H9 (cell line): ENCODE results near the gene LRRC63. TPM values are rescaled to one million over a fixed set of nuclear protein-coding genes. Genes with fewer than 3 reads are reported as not detected.

ENCODE experiments used
- DNase-seq: peaks from one replicate; pipeline ENCODE4 v3.0.0-alpha.2; 2017
- H2AFZ ChIP-seq: one replicate; pipeline ENCODE4 v1.6.1; 2013; ENCODE audit warnings: mild to moderate bottlenecking, low read length, control low read depth, moderate library complexity
- H2AK5ac ChIP-seq: 2 replicates; pipeline ENCODE4 v1.6.1; 2013; ENCODE audit warnings: low read length, control low read depth, mixed read lengths; ENCODE audit not compliant: insufficient read length
- H2BK120ac ChIP-seq: one replicate; pipeline ENCODE4 v1.6.1; 2013; ENCODE audit warnings: low read depth, mild to moderate bottlenecking, low read length, control low read depth, inconsistent platforms; ENCODE audit not compliant: poor library complexity, severe bottlenecking
- H2BK12ac ChIP-seq: 2 replicates; pipeline ENCODE4 v1.6.1; 2013; ENCODE audit warnings: low read length, control low read depth, mixed read lengths, low read depth; ENCODE audit not compliant: insufficient read length
- H2BK15ac ChIP-seq: 2 replicates; pipeline ENCODE4 v1.6.1; 2013; ENCODE audit warnings: low read depth, low read length, control low read depth
- H2BK20ac ChIP-seq: one replicate; pipeline ENCODE4 v1.6.1; 2013; ENCODE audit warnings: low read depth, mild to moderate bottlenecking, low read length, control low read depth, inconsistent platforms; ENCODE audit not compliant: poor library complexity, severe bottlenecking
- H2BK5ac ChIP-seq: 2 replicates; pipeline ENCODE4 v1.6.1; 2013; ENCODE audit warnings: low read length, control low read depth, mixed read lengths; ENCODE audit not compliant: insufficient read length
- H3K14ac ChIP-seq: 2 replicates; pipeline ENCODE4 v1.6.1; 2013; ENCODE audit warnings: low read length, control low read depth; ENCODE audit not compliant: insufficient read depth
- H3K18ac ChIP-seq: 2 replicates; pipeline ENCODE4 v1.6.1; 2013; ENCODE audit warnings: low read depth, mild to moderate bottlenecking, mixed read lengths, low read length, control low read depth; ENCODE audit not compliant: insufficient read length
- H3K23ac ChIP-seq: 2 replicates; pipeline ENCODE4 v1.6.1; 2013; ENCODE audit warnings: low read length, control low read depth, mixed read lengths, low read depth; ENCODE audit not compliant: insufficient read length
- H3K23me2 ChIP-seq: 2 replicates; pipeline ENCODE4 v1.6.1; 2013; ENCODE audit warnings: low read depth, mild to moderate bottlenecking, mixed read lengths, low read length, control low read depth; ENCODE audit not compliant: insufficient read length, poor library complexity, severe bottlenecking
- H3K27ac ChIP-seq: 2 replicates; pipeline ENCODE4 v1.5.1; 2013; ENCODE audit warnings: low read length, control low read depth, mixed read lengths, low read depth; ENCODE audit not compliant: insufficient read length
- H3K27me3 ChIP-seq: 2 replicates; pipeline ENCODE4 v1.6.1; 2013; ENCODE audit warnings: low read length, control low read depth, inconsistent platforms; ENCODE audit not compliant: insufficient read depth
- H3K4ac ChIP-seq: 2 replicates; pipeline ENCODE4 v1.6.1; 2013; ENCODE audit warnings: low read depth, mild to moderate bottlenecking, control low read depth, inconsistent platforms, low read length, moderate library complexity
- H3K4me1 ChIP-seq: 2 replicates; pipeline ENCODE4 v1.6.1; 2013; ENCODE audit warnings: low read length, control low read depth, inconsistent platforms; ENCODE audit not compliant: insufficient read depth
- H3K4me2 ChIP-seq: 2 replicates; pipeline ENCODE4 v1.6.1; 2013; ENCODE audit warnings: low read length, control low read depth, mixed read lengths; ENCODE audit not compliant: insufficient read length, insufficient read depth
- H3K56ac ChIP-seq: 2 replicates; pipeline ENCODE4 v1.6.1; 2013; ENCODE audit warnings: low read depth, mild to moderate bottlenecking, mixed read lengths, low read length, control low read depth; ENCODE audit not compliant: insufficient read length
- H3K79me1 ChIP-seq: 2 replicates; pipeline ENCODE4 v1.6.1; 2013; ENCODE audit warnings: low read depth, mild to moderate bottlenecking, moderate library complexity, low read length, control low read depth, inconsistent platforms; ENCODE audit not compliant: insufficient read depth, poor library complexity, severe bottlenecking
- H3K79me2 ChIP-seq: 2 replicates; pipeline ENCODE4 v1.6.1; 2013; ENCODE audit warnings: low read length, control low read depth, inconsistent platforms; ENCODE audit not compliant: insufficient read depth
- H3K9ac ChIP-seq: 2 replicates; pipeline ENCODE4 v1.6.1; 2013; ENCODE audit warnings: low read length, control low read depth, mixed read lengths; ENCODE audit not compliant: insufficient read length; ENCODE audit errors: extremely low read depth
- H3K9me3 ChIP-seq: one replicate; pipeline ENCODE4 v1.6.1; 2013; ENCODE audit warnings: low read depth, low read length, inconsistent platforms; ENCODE audit not compliant: control insufficient read depth
- H3T11ph ChIP-seq: one replicate; pipeline ENCODE4 v1.6.1; 2013; ENCODE audit warnings: mild to moderate bottlenecking, low read length, control low read depth, inconsistent platforms
- H4K20me1 ChIP-seq: one replicate; pipeline ENCODE4 v1.6.1; 2013; ENCODE audit not compliant: control insufficient read depth, insufficient read length, insufficient read depth
- H4K5ac ChIP-seq: 2 replicates; pipeline ENCODE4 v1.6.1; 2013; ENCODE audit warnings: low read depth, mild to moderate bottlenecking, mixed read lengths, low read length, control low read depth; ENCODE audit not compliant: insufficient read length
- H4K8ac ChIP-seq: replicated peaks from 2 replicates; pipeline ENCODE4 v1.6.1; 2013; ENCODE audit warnings: low read length, control low read depth, mixed read lengths, low read depth; ENCODE audit not compliant: insufficient read length
- H4K91ac ChIP-seq: 2 replicates; pipeline ENCODE4 v1.6.1; 2013; ENCODE audit warnings: low read depth, mild to moderate bottlenecking, moderate library complexity, mixed read lengths, low read length, control low read depth; ENCODE audit not compliant: insufficient read length
- H3K27ac Mint-ChIP-seq, 3 experiments: 2 replicates in 2 of 3; 3 replicates in 1 of 3; pipeline ENCODE4 v1.8.0; 2020 to 2021; ENCODE audit warnings: mixed read lengths in 3 of 3, mild to moderate bottlenecking in 1 of 3, moderate library complexity in 1 of 3
- H3K27me3 Mint-ChIP-seq: 2 replicates; pipeline ENCODE4 v1.8.0; 2021; ENCODE audit warnings: low read depth, mild to moderate bottlenecking, moderate library complexity, mixed read lengths
- H3K36me3 Mint-ChIP-seq, 3 experiments: 2 replicates in 2 of 3; 3 replicates in 1 of 3; pipeline ENCODE4 v1.8.0; 2020 to 2021; ENCODE audit warnings: low read depth in 3 of 3, mixed read lengths in 3 of 3; ENCODE audit not compliant: insufficient read depth in 1 of 3
- H3K4me1 Mint-ChIP-seq, 2 experiments: 2 replicates each; pipeline ENCODE4 v1.8.0; 2020; ENCODE audit warnings: mixed read lengths in 2 of 2
- H3K4me3 Mint-ChIP-seq, 2 experiments: 2 replicates in 1 of 2; 3 replicates in 1 of 2; pipeline ENCODE4 v1.8.0; 2020 to 2021; ENCODE audit warnings: mild to moderate bottlenecking in 2 of 2, mixed read lengths in 2 of 2, moderate library complexity in 1 of 2
- H3K9me3 Mint-ChIP-seq, 2 experiments: 2 replicates in 1 of 2; 3 replicates in 1 of 2; pipeline ENCODE4 v1.8.0; 2020; ENCODE audit warnings: mild to moderate bottlenecking in 2 of 2, mixed read lengths in 2 of 2, moderate library complexity in 1 of 2
- WGBS: extraction: QIAGEN DNeasy Blood & Tissue Kit; methylation state at CpG from one replicate; pipeline ENCODE4 v1.1.7; 2013; ENCODE audit warnings: missing lambda C conversion rate, low lambda C conversion rate, mixed read lengths; ENCODE audit not compliant: insufficient read length; ENCODE audit errors: extremely low coverage; 5-methylcytosine and 5-hydroxymethylcytosine counted together
- total RNA-seq: library from RNA; stranded (reverse); gene quantifications from 2 replicates; pipeline ENCODE4 v1.2.1, GENCODE V29; 2021
- TF ChIP-seq, protein P1 (sequence below): fragments of 200-600 bp; sonication (generic); conservative IDR thresholded peaks from 3 replicates; pipeline ENCODE4 v1.8.0; 2021; ENCODE audit warnings: antibody characterized with exemption, mild to moderate bottlenecking

The LRRC63 gene
- total RNA-seq, 1 experiment from 2014 or later, result not detected

DNA sequence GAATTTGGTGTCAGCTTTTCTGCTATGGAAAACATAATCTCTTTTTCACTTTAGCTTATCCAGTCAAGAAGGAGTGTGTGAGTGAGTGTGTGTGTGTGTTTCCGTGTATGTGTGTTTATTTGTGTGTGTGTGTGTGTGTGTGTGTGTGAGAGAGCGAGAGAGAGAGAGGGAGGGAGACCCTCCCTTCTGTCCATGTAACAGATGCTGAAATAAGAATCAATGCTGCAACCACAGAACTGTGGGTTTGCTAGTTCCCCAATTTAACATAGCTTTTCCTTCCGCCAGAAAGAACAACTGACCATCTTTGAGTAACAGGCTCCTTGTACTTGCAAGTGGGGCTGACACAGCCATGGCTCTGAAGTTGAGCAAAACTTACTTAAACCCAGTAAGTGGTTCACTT, 35.0 kb upstream of the LRRC63 start:
- Histone ChIP-seq H3K14ac (no peak overlapping the region), H4K20me1 (no peaks in the 10 kb centered on the region), H3K4me1 (peaks cover 3% of the 10 kb centered on the region; the same call in 1 of the 2 replicates), H3K4me2 (no peak overlapping the region), H3K9me3 (no peaks in the 10 kb centered on the region), H4K91ac (no peak overlapping the region), H3K18ac (no peak overlapping the region), H2AK5ac (no peak overlapping the region), H2BK5ac (no peak overlapping the region), H3K23me2 (no peaks in the 10 kb centered on the region), H2BK12ac (no peak overlapping the region), H2AFZ (no peak overlapping the region), H3K27ac (no peak overlapping the region), H3K9ac (no peak overlapping the region), H2BK120ac (no peak overlapping the region), H2BK20ac (no peak overlapping the region), H3K27me3 (no peaks in the 10 kb centered on the region), H4K8ac (no peak overlapping the region), H2BK15ac (no peak overlapping the region), H3K23ac (no peak overlapping the region), H3K56ac (no peak overlapping the region), H3K79me1 (no peaks in the 10 kb centered on the region), H3K79me2 (no peaks in the 10 kb centered on the region), H3K4ac (no peak overlapping the region), H4K5ac (no peak overlapping the region), H3T11ph (no peak overlapping the region)
- Mint-ChIP-seq H3K27me3 (peaks cover 9% of the 10 kb centered on the region), H3K9me3 (no peaks in the 10 kb centered on the region), H3K36me3 (no peaks in the 10 kb centered on the region), H3K4me1 (peaks cover 2 to 7% of the 10 kb centered on the region in 2 experiments; a peak in 3 of 4 replicates), H3K27ac (no peak overlapping the region), H3K4me3 (no peak overlapping the region)
- DNase-seq, result no peak
- WGBS, result no CpG with 5 or more reads among the region's 3 CpGs
- TF ChIP-seq, protein P1, sequence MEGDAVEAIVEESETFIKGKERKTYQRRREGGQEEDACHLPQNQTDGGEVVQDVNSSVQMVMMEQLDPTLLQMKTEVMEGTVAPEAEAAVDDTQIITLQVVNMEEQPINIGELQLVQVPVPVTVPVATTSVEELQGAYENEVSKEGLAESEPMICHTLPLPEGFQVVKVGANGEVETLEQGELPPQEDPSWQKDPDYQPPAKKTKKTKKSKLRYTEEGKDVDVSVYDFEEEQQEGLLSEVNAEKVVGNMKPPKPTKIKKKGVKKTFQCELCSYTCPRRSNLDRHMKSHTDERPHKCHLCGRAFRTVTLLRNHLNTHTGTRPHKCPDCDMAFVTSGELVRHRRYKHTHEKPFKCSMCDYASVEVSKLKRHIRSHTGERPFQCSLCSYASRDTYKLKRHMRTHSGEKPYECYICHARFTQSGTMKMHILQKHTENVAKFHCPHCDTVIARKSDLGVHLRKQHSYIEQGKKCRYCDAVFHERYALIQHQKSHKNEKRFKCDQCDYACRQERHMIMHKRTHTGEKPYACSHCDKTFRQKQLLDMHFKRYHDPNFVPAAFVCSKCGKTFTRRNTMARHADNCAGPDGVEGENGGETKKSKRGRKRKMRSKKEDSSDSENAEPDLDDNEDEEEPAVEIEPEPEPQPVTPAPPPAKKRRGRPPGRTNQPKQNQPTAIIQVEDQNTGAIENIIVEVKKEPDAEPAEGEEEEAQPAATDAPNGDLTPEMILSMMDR, result no peak
